GM12875 (cell line): ENCODE data around the gene LGR4.

Experiments used
- H3K4me3 ChIP-seq: one replicate; pipeline ENCODE4 v1.5.1; 2011; ENCODE audit warnings: low read depth, low read length, control low read depth
- CTCF ChIP-seq: IDR thresholded peaks from 2 replicates; pipeline ENCODE4 v1.5.1; 2011; ENCODE audit warnings: low read depth, mild to moderate bottlenecking, control low read depth, inconsistent platforms, low read length, moderate library complexity, borderline replicate concordance; ENCODE audit not compliant: insufficient read depth

LGR4 gene

DNA sequence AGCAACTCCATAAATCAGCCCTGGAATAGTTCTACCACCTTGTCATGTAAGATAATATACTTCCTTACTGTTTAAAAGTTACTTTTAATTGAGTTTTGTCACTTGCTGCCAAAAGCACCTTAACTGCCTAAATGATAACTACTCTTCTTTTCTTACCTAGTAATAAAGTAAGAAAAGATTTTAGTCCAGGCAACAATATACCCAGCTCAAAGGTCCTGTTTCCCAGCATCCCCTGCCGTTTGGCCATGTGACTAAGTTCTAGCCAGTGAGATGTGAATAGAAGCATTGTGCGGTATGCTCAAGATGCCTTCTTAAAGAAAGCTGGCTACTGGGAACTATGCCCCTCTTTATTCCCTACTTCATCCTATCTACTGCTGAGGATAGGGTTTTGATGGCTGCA, 70.1 kb downstream of the LGR4 start:
- no peak for TF ChIP-seq CTCF
- H3K4me3 ChIP-seq = no peak overlapping the region

- no peak overlapping the region for H3K4me3 ChIP-seq
- TF ChIP-seq CTCF = no peak
These were observed 70.7 kb downstream of the LGR4 start for GRCh38 chr11:27401833-27402316.

GRCh38 chr11:27401280-27401832, 71.2 kb downstream of the LGR4 start:
- H3K4me3 ChIP-seq = no peak overlapping the region
- no peak for TF ChIP-seq CTCF

- TF ChIP-seq CTCF = no peak
- H3K4me3 ChIP-seq = no peak overlapping the region
These were observed 74.2 kb downstream of the LGR4 start for GRCh38 chr11:27398400-27398770.

- no peak overlapping the region for H3K4me3 ChIP-seq
- no peak for TF ChIP-seq CTCF
These were observed 74.8 kb downstream of the LGR4 start for GRCh38 chr11:27397624-27398399.

GRCh38 chr11:27396259-27396839, 76.2 kb downstream of the LGR4 start:
- no peak for TF ChIP-seq CTCF
- no peak overlapping the region for H3K4me3 ChIP-seq
